GDM1 (cell line): ENCODE measurements around the gene CRTAC1.
A peak's percentile ranks its signal among the peaks of the same experiment; 100 is the strongest.
"Not testable (repeated sequence)": the region's sequence is repeated elsewhere in the genome, so short reads cannot be mapped to it uniquely, and the experiment has no call there.

Experiments used
- DNase-seq: peaks from one replicate; lab custom pipeline; 2025; lab: John Stamatoyannopoulos, UW

CRTAC1 gene

GRCh38 chr10:97842656-97843280 lies 187.7 kb downstream of the CRTAC1 start:
- peak; percentile 35 for DNase-seq

DNA sequence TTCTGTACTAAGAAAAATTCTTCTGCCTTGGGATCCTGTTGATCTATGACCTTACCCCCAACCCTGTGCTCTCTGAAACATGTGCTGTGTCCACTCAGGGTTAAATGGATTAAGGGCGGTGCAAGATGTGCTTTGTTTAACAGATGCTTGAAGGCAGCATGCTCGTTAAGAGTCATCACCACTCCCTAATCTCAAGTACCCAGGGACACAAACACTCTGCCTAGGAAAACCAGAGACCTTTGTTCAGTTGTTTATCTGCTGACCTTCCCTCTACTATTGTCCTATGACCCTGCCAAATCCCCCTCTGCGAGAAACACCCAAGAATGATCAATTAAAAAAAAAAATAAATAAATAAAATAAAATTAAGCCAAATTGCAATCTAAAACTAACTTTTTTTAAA lies 188.3 kb downstream of the CRTAC1 start:
- DNase-seq = not testable (repeated sequence)

DNA sequence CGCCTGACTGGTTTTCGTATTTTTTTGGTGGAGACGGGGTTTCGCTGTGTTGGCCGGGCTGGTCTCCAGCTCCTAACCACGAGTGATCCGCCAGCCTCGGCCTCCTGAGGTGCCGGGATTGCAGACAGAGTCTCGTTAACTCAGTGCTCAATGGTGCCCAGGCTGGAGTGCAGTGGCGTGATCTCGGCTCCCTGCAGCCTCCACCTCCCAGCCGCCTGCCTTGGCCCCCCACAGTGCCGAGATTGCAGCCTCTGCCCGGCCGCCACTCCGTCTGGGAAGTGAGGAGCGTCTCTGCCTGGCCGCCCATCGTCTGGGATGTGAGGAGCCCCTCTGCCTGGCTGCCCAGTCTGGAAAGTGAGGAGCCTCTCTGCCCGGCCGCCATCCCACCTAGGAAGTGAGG lies 189.3 kb downstream of the CRTAC1 start:
- DNase-seq = not testable (repeated sequence)

DNA sequence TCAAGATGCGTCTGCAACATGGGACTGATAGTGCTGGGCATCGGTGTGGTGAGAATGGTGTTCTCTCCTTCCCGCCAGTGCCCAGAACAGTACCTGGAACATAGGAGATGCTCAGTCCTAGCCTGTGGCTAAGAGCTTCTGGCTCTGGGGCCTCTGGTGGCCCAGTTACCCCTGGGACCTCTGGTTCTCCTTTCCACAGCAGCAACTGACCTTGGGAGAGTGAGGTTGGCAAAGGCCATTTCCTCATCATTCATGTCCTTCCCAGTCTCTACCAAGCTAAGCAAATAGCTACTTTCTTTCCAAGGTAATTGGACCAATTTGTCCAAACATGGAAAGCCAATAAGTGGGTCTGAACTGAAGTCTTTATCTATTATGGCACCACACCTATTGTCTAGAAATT lies 192.3 kb downstream of the CRTAC1 start:
- no peak for DNase-seq

GRCh38 chr10:97836446-97836845 lies 194.0 kb downstream of the CRTAC1 start:
- DNase-seq = no peak

GRCh38 chr10:97831259-97831658 lies 199.2 kb downstream of the CRTAC1 start:
- no peak for DNase-seq

GRCh38 chr10:97830064-97830463 lies 200.4 kb downstream of the CRTAC1 start:
- DNase-seq = no peak

DNA sequence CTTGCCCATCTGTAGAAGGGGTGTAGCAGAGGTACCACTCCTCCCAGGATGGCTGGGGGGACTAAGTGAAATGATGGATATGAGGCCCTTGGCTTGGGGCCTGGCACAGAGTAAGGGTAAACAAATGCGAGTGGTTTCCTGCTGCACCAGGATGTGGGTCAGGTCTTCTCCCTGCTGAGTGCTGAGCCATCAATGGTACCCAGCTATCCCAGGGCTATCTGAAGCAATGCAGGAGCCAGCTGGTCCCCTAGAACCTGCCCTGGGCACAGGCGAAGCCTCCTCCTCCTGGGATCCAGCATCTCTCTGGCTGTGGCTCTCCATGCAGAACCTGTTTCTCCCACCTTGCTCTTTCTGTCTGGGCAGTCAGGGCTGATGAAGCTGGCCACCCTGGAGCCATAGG lies 201.7 kb downstream of the CRTAC1 start:
- no peak for DNase-seq

- no peak for DNase-seq
Measured at GRCh38 chr10:97827702-97828291, 202.6 kb downstream of the CRTAC1 start.

DNA sequence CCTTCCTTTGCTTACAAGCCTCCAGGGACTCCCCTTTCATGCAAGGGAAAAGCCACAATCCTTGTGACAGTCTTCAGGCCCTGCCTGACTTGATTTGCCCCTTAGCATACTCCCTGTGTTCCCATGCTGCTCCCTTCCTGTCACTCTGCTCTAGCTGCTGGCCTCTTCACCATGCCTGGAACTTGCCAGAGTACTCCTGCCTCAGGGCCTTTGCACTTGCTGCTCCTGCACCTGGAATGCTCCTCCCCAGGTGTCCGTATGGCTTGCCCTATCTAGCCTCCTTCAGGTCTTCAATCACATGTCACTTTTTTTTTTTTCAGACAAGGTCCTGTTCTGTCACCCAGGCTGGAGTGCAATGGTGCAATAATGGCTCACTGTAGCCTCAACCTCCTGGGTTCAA lies 203.5 kb downstream of the CRTAC1 start:
- DNase-seq = no peak

DNA sequence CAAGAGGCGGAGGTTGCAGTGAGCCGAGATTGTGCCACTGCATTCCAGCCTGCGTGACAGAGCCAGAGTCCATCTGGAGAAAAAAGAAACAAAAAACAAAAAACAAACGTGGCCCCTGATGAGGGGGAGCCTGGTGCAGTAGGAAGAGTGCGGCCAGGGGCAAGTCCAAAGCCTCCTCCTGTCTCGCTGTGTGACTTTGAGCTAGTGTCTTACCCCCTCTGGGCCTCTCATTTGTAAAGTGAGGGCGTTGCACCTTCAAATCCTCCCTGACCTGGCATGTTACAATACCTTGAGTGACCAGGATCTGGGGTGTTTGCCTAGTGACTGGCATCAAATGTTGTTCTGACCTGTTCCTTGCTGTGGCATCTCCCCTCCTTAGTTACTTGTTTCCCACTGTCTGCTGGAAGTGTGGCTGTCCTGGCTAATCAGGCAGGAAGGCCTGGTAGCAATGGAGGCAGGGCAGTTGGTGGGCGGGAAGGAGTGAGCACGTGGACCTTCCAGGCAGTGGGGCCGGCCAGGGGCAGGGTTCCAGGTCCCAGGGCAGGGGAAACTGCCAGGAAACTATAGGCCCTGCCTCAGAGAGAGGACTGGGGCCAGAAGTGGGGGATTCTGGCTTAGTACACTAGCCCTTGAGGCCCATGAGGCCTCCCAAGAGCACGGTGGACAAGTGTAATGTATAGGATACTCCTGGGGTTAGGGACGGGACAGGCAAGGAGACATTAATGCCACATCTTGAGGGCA lies 205.2 kb downstream of the CRTAC1 start:
- DNase-seq = no peak

DNA sequence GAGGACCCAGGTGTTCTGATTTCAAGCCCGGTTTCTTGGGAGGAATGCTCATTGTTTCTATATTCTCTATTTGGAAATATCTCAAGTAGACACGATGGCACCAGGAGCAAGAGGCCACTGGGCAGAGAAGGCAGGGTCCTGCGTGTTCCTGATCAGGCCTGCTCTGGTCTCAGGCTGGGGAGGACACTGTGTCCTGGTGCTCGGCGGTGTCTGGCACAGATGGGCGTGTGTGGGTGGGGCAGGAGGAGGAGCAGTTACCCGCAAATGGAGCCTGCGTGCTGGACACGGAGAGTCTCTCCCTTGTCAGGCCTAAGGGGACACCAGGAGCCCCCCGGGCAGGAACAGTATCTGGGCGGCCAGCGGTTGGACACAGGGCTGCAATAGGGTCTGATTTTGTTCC lies 206.7 kb downstream of the CRTAC1 start:
- DNase-seq = no peak

DNA sequence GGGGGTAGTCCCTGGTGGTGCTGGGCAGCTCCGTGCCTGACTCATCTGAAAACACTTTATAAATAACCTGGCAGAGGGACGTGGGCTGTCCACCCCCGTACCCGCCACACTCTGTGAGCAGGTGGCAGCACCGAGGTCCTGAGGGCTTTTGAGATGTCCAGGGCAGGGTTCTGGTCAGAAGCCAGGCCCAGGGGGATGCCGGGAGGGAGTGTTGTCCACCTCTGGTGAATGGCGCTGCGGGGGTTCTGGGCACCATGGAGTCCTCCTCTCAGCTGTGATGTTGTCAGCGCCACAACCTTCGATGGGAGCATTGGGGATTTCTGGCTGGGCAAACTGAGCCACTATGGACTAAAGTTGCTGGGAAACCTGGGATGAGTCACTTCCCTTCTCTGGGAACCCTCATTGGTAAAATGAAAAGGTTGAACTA lies 208.1 kb downstream of the CRTAC1 start:
- DNase-seq = no peak

DNA sequence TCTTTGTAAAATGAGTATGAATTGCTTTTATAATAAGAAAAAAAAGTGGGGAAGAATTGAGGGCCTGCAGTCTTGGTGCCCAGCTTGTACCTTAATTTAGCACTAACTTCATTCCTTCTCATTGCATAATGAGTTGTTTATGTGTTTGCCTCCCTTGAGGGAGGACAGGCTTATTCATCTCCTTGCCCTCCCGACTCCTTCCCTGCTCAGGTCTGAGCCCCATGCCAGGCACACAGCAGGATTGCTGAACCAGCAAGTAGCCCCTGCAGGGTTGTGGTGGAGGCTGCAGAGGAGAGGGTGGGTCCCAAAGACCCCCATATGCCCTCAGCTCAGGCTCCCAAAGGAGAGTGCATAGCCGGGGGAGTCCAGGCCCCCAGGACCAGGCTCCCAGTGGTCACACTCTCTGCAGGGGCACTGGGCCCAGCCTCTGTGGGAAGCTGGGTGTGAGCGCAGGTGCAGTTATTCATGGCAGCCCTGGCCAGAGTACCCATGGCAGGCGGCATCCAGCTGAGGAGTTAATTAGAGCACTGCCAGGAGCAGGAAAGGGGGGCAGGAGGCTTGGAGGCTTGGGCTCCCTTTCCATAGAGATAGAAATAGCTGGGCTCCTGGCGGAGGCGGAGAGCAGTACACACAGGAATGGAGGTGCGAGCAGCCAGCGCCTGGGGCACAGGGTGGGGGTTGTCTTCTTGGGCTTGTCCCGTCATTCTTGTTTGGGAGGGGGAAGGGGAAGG lies 208.9 kb downstream of the CRTAC1 start:
- DNase-seq = no peak

DNA sequence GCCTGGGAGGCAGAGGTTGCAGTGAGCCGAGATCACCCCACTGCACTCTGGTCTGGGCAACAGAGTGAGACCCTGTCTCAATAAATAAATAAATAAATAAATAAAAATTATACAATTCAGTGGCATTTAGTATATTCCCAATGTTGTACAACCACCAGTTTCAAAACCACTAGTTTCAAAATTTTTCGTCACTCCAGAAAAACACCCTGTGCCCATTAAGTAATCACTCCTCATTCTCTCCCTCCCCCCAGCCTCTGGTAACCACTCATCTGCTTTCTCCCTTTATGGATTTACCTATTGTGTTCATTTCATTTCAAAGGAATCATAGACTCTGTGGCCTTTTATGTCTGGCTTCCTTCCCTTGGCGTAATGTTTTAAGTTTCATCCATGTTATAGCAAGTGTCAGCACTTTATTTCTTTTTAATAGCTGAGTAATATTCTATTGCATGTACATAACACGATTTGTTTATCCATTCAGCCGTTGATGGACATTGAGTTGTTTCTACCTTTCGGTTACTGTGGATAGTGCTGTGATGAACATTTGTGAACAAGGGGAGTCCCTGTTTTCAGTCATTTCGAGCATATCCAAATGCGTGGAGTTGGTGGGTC lies 210.2 kb downstream of the CRTAC1 start:
- DNase-seq = no peak

GRCh38 chr10:97818572-97818971 lies 211.8 kb downstream of the CRTAC1 start:
- no peak for DNase-seq

- no peak for DNase-seq
Measured at GRCh38 chr10:97816609-97817008, 213.8 kb downstream of the CRTAC1 start.
